Measurements from ENCODE around the gene SLC23A2.

- no peak for TF ChIP-seq CTCF (IDR thresholded peaks at IDR 0.05 in 4 of 5, conservative IDR thresholded peaks at IDR 0.05 in 1 of 5)
- no peak for TF ChIP-seq POLR2A (IDR thresholded peaks at IDR 0.05)
Observed at GRCh38 chr20:4853757-4854560, 147.4 kb downstream of the SLC23A2 start.
